GM13977 (cell line): ENCODE results near the gene C1orf198.

ENCODE experiments used
- DNase-seq: peaks from one replicate; pipeline ENCODE4 v3.0.0; 2012; ENCODE audit warnings: low spot score
- CTCF ChIP-seq: IDR thresholded peaks from 2 replicates; pipeline ENCODE4 v1.5.1; 2012; ENCODE audit warnings: mild to moderate bottlenecking, control low read depth; ENCODE audit not compliant: insufficient read depth; ENCODE audit errors: extremely low read depth, missing control alignments
- in situ Hi-C: fragments of 300-500 bp; cut with MboI; formaldehyde crosslinking; loops from one replicate; pipeline ENCODE4 v1.12.0; 2022; ENCODE audit warnings: low sequenced_read_pairs, low pct_unique_long_range_greater_than_20kb, mixed read lengths, inconsistent platforms; ENCODE audit not compliant: unreplicated experiment

Gene C1orf198

GRCh38 chr1:230823931-230824381 is 44.4 kb downstream of the C1orf198 start:
- DNase-seq, result no peak
- in situ Hi-C loops, result no loop called here
- TF ChIP-seq CTCF, result no peak

- no peak for TF ChIP-seq CTCF
- in situ Hi-C loops, result no loop called here
- DNase-seq, result no peak
Observed at GRCh38 chr1:230823426-230823825, 44.9 kb downstream of the C1orf198 start.

GRCh38 chr1:230822092-230822581 is 46.2 kb downstream of the C1orf198 start:
- no peak for TF ChIP-seq CTCF
- DNase-seq, result no peak
- in situ Hi-C loops, result no loop called here

GRCh38 chr1:230821346-230821745 is 47.0 kb downstream of the C1orf198 start:
- DNase-seq, result no peak
- no peak for TF ChIP-seq CTCF
- in situ Hi-C loops, result no loop called here

- TF ChIP-seq CTCF, result no peak
- in situ Hi-C loops, result no loop called here
- no peak for DNase-seq
Observed at GRCh38 chr1:230820568-230820967, 47.8 kb downstream of the C1orf198 start.

GRCh38 chr1:230819976-230820375 is 48.3 kb downstream of the C1orf198 start:
- DNase-seq, result no peak
- in situ Hi-C loops, result no loop called here
- no peak for TF ChIP-seq CTCF

GRCh38 chr1:230818901-230819300 is 49.4 kb downstream of the C1orf198 start:
- no peak for TF ChIP-seq CTCF
- DNase-seq, result no peak
- in situ Hi-C loops, result no loop called here
